ENCODE results near the gene SETD6.

DNA sequence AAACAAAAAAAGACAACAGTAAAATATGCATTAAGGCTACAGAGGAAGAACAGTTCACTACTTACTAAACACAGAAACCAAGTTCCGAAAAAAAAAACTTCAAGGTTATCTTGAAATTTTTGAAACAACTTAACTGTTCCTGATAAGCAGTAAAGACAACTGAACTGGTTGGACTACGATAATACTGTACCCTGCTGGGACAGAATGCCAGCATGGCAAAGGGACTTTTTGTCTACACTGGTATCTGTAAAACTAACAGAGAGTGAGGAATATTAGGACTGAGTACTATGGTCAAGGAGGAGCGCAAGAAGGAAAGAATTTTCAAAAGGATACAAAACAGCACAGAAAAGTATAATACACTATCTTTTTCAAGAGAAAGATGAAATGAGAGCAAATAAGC, 19.8 kb downstream of the SETD6 start:
- TF ChIP-seq, protein P1, sequence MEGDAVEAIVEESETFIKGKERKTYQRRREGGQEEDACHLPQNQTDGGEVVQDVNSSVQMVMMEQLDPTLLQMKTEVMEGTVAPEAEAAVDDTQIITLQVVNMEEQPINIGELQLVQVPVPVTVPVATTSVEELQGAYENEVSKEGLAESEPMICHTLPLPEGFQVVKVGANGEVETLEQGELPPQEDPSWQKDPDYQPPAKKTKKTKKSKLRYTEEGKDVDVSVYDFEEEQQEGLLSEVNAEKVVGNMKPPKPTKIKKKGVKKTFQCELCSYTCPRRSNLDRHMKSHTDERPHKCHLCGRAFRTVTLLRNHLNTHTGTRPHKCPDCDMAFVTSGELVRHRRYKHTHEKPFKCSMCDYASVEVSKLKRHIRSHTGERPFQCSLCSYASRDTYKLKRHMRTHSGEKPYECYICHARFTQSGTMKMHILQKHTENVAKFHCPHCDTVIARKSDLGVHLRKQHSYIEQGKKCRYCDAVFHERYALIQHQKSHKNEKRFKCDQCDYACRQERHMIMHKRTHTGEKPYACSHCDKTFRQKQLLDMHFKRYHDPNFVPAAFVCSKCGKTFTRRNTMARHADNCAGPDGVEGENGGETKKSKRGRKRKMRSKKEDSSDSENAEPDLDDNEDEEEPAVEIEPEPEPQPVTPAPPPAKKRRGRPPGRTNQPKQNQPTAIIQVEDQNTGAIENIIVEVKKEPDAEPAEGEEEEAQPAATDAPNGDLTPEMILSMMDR (IDR thresholded peaks at IDR 0.05): no peak
- TF ChIP-seq POLR2A (IDR thresholded peaks at IDR 0.05): no peak

Data from testis (tissue), 2 donors.